ENCODE results near the gene DUOX1.

Gene DUOX1

DNA sequence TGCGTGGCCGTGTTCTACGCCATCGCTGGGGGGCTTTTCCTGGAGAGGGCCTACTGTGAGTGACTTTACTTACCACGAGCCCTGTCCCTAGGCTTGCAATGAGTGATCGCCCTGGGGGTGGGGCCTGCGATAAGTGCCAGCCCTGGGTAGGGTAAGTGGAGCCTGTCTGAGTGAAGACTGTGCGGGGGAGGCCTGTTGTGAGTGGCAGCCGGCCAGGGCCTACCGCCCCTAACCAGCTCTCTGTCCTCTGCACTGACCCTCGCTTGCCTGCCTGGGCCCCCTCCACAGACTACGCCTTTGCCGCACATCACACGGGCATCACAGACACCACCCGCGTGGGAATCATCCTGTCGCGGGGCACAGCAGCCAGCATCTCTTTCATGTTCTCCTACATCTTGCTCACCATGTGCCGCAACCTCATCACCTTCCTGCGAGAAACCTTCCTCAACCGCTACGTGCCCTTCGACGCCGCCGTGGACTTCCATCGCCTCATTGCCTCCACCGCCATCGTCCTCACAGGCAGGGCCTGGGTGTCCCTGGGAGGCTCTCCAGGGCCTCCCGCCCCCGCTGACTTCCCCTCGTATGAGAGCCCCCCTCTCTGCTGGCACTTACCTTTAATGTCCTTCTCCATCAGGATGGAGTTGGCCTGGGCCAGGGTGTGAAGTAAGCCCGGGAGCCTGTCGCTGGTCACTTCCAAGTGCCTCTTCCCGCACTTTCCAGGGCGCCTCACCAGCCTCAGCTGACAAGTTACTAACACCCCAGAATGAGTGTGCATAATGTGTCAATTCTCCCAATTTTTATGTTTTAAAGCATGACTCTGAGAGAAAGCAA lies 22.4 kb downstream of the DUOX1 start:
- Histone ChIP-seq H3K4me1 (ENCODE audit: control insufficient read depth in 2 of 2, insufficient read depth in 2 of 2, low read length in 2 of 2) (no peaks in the 10 kb centered on the region), H3K36me3 (ENCODE audit: control insufficient read depth in 2 of 2, insufficient read depth in 2 of 2, low read length in 2 of 2) (no peaks in the 10 kb centered on the region), H3K9me3 (ENCODE audit: control insufficient read depth in 2 of 2, low read length in 2 of 2) (no peaks in the 10 kb centered on the region), H3K9ac (ENCODE audit: low read depth in 1 of 2, low read length in 2 of 2) (no peak overlapping the region), H3K27ac (ENCODE audit: low read depth in 2 of 2, low read length in 2 of 2) (no peak overlapping the region), H3K27me3 (ENCODE audit: control insufficient read depth in 2 of 2, insufficient read depth in 2 of 2, low read length in 2 of 2) (no peaks in the 10 kb centered on the region), H3K4me3 (ENCODE audit: low read length in 2 of 2) (no peak overlapping the region)

DNA sequence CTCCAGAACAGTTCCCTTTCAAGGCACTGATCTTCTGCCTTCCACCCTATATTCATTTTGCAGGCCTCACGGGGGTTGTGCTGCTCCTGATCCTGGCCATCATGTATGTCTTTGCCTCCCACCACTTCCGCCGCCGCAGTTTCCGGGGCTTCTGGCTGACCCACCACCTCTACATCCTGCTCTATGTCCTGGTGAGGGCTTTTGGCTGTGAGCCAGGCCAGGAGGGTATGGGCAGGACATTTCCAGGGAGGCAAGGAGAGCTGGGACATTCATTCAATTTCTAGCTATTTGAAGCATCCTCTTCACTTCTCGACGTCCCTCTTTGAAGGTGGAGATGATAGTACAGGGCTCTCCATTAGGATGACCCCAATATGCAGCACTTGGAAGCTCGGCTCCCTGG lies 25.9 kb downstream of the DUOX1 start:
- Histone ChIP-seq H3K9ac (ENCODE audit: low read depth in 1 of 2, low read length in 2 of 2) (no peak overlapping the region), H3K9me3 (ENCODE audit: control insufficient read depth in 2 of 2, low read length in 2 of 2) (no peaks in the 10 kb centered on the region), H3K27ac (ENCODE audit: low read depth in 2 of 2, low read length in 2 of 2) (no peak overlapping the region), H3K4me1 (ENCODE audit: control insufficient read depth in 2 of 2, insufficient read depth in 2 of 2, low read length in 2 of 2) (no peaks in the 10 kb centered on the region), H3K4me3 (ENCODE audit: low read length in 2 of 2) (no peak overlapping the region), H3K27me3 (ENCODE audit: control insufficient read depth in 2 of 2, insufficient read depth in 2 of 2, low read length in 2 of 2) (no peaks in the 10 kb centered on the region), H3K36me3 (ENCODE audit: control insufficient read depth in 2 of 2, insufficient read depth in 2 of 2, low read length in 2 of 2) (no peaks in the 10 kb centered on the region)

DNA sequence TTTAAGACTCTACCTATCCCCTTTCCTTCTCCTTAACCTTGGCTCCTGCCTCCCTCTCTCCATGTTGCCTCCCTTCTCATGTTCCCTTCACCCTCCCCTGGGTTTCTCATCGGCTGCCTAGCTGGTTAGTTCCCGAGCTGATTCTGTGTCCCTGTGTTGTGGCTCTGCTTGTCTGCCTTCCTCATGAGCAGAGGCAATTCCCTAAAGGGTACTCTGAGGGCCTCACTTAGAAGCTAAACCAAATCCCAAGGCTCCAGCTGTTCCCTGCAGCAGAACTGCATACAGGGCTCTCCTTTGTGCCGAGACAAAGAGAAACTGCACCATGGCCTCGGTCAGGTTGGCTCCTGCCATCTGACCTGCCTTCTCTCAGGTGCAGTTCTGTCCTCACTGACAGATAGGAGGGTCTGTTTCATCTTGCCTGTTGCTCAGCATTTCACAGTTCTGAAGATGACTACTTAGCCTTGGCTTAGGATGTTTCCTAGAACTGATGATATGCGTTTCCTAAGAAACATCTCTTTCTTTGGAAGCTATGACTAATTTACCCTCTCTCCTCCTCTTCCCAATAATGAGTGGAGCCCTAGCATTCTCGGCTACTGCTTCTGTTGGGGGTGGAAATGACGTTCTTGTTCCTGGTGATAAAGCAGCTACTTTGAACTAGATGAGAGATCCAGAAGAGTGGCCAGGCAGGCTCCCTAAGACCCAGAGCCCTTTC lies 27.1 kb downstream of the DUOX1 start:
- Histone ChIP-seq H3K4me3 (ENCODE audit: low read length in 2 of 2) (no peak overlapping the region), H3K4me1 (ENCODE audit: control insufficient read depth in 2 of 2, insufficient read depth in 2 of 2, low read length in 2 of 2) (no peaks in the 10 kb centered on the region), H3K27ac (ENCODE audit: low read depth in 2 of 2, low read length in 2 of 2) (no peak overlapping the region), H3K27me3 (ENCODE audit: control insufficient read depth in 2 of 2, insufficient read depth in 2 of 2, low read length in 2 of 2) (no peaks in the 10 kb centered on the region), H3K9ac (ENCODE audit: low read depth in 1 of 2, low read length in 2 of 2) (no peak overlapping the region), H3K9me3 (ENCODE audit: control insufficient read depth in 2 of 2, low read length in 2 of 2) (no peaks in the 10 kb centered on the region), H3K36me3 (ENCODE audit: control insufficient read depth in 2 of 2, insufficient read depth in 2 of 2, low read length in 2 of 2) (no peaks in the 10 kb centered on the region)

DNA sequence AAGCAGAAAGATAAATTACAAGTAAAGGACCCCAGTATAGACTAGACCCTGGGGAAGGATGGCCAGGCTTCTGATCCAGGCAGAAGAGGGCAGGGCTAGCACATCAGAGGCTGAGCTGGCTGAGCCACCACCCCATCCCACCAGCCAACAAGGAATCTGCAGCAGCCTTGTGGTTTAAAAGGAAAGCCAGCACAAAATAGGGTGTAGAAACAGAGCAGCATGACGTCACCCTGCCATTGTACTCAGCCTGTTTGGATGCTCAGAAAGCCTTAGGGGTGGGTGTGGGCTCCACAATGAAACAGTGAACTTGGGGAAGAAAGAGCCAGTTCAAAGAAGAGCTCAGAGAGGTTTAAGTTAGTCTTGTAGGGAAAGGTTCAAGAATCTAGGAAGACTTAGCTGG lies 28.2 kb downstream of the DUOX1 start:
- Histone ChIP-seq H3K9me3 (ENCODE audit: control insufficient read depth in 2 of 2, low read length in 2 of 2) (no peaks in the 10 kb centered on the region), H3K4me3 (ENCODE audit: low read length in 2 of 2) (no peak overlapping the region), H3K9ac (ENCODE audit: low read depth in 1 of 2, low read length in 2 of 2) (no peak overlapping the region), H3K27ac (ENCODE audit: low read depth in 2 of 2, low read length in 2 of 2) (no peak overlapping the region), H3K27me3 (ENCODE audit: control insufficient read depth in 2 of 2, insufficient read depth in 2 of 2, low read length in 2 of 2) (no peaks in the 10 kb centered on the region), H3K36me3 (ENCODE audit: control insufficient read depth in 2 of 2, insufficient read depth in 2 of 2, low read length in 2 of 2) (no peaks in the 10 kb centered on the region), H3K4me1 (ENCODE audit: control insufficient read depth in 2 of 2, insufficient read depth in 2 of 2, low read length in 2 of 2) (peaks cover 0 to 4% of the 10 kb centered on the region in 2 donors)

DNA sequence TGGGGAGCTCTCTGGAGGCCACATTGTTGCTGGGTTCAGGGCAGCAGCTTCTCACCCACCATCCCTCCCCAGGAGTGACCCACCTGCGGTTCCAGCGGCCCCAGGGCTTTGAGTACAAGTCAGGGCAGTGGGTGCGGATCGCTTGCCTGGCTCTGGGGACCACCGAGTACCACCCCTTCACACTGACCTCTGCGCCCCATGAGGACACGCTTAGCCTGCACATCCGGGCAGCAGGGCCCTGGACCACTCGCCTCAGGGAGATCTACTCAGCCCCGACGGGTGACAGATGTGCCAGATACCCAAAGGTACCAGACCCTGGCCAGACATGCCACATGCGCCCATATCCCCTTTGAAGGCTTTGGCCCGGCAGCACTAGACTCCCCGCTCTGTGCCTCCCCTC lies 31.9 kb downstream of the DUOX1 start:
- no peak overlapping the region for H3K9ac ChIP-seq (ENCODE audit: low read depth in 1 of 2, low read length in 2 of 2)
- no peak overlapping the region for H3K4me3 ChIP-seq (ENCODE audit: low read length in 2 of 2)
- no peak overlapping the region for H3K27ac ChIP-seq (ENCODE audit: low read depth in 2 of 2, low read length in 2 of 2)
- no peaks in the 10 kb centered on the region for H3K9me3 ChIP-seq (ENCODE audit: control insufficient read depth in 2 of 2, low read length in 2 of 2)
- peaks cover 2 to 4% of the 10 kb centered on the region in 2 donors for H3K4me1 ChIP-seq (ENCODE audit: control insufficient read depth in 2 of 2, insufficient read depth in 2 of 2, low read length in 2 of 2)
- no peaks in the 10 kb centered on the region for H3K36me3 ChIP-seq (ENCODE audit: control insufficient read depth in 2 of 2, insufficient read depth in 2 of 2, low read length in 2 of 2)
- H3K27me3 ChIP-seq (ENCODE audit: control insufficient read depth in 2 of 2, insufficient read depth in 2 of 2, low read length in 2 of 2): no peaks in the 10 kb centered on the region

DNA sequence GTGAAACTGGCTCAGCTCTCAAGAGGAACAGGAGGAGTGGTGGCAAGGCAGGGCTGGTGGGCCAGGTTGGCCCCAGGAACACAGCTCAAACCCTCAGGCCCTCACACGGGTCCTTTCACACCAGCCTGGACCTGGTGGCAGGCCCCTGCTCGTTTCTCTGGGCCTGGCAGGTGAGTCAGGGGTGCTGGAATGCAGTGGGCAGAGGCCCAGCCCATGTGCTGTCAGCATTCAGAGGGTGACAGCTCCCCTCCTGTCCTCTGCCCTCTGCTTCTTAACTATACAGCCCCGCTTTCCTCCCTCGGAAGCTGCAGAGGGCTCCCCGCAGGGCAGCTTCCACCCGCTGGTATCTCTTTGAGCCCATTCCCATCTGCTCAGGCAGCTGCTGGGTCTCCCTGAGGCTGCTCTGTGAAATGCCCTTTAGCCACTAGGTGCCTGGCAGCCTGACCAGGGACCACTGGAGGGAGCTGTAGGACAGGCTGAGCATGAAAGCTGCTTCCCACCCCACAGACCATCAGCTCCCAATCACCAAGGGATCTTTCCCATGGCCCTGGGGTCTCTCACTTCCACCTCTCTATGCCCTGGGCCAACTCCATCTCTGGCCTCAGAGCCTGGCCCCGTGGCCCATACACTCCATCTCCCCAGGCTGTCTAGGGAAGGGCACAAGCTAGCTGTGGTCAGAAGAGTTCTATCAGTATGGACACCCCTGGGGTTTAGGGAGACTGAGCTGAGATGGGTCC lies 33.1 kb downstream of the DUOX1 start:
- H3K4me3 ChIP-seq (ENCODE audit: low read length in 2 of 2): no peak overlapping the region
- peaks cover 2 to 4% of the 10 kb centered on the region in 2 donors for H3K4me1 ChIP-seq (ENCODE audit: control insufficient read depth in 2 of 2, insufficient read depth in 2 of 2, low read length in 2 of 2)
- no peak overlapping the region for H3K27ac ChIP-seq (ENCODE audit: low read depth in 2 of 2, low read length in 2 of 2)
- H3K36me3 ChIP-seq (ENCODE audit: control insufficient read depth in 2 of 2, insufficient read depth in 2 of 2, low read length in 2 of 2): no peaks in the 10 kb centered on the region
- no peaks in the 10 kb centered on the region for H3K9me3 ChIP-seq (ENCODE audit: control insufficient read depth in 2 of 2, low read length in 2 of 2)
- H3K27me3 ChIP-seq (ENCODE audit: control insufficient read depth in 2 of 2, insufficient read depth in 2 of 2, low read length in 2 of 2): no peaks in the 10 kb centered on the region
- no peak overlapping the region for H3K9ac ChIP-seq (ENCODE audit: low read depth in 1 of 2, low read length in 2 of 2)

DNA sequence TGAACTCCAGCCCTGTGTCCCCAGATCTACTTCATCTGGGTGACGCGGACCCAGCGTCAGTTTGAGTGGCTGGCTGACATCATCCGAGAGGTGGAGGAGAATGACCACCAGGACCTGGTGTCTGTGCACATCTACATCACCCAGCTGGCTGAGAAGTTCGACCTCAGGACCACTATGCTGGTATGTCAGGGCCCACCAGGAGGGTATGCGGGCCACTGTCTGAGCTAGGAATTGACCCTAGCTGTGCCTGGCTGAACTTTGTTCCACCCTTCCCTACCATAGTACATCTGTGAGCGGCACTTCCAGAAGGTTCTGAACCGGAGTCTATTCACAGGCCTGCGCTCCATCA lies 33.7 kb downstream of the DUOX1 start:
- Histone ChIP-seq H3K9me3 (ENCODE audit: control insufficient read depth in 2 of 2, low read length in 2 of 2) (no peaks in the 10 kb centered on the region), H3K4me1 (ENCODE audit: control insufficient read depth in 2 of 2, insufficient read depth in 2 of 2, low read length in 2 of 2) (peaks cover 2 to 4% of the 10 kb centered on the region in 2 donors), H3K9ac (ENCODE audit: low read depth in 1 of 2, low read length in 2 of 2) (no peak overlapping the region), H3K27me3 (ENCODE audit: control insufficient read depth in 2 of 2, insufficient read depth in 2 of 2, low read length in 2 of 2) (no peaks in the 10 kb centered on the region), H3K36me3 (ENCODE audit: control insufficient read depth in 2 of 2, insufficient read depth in 2 of 2, low read length in 2 of 2) (no peaks in the 10 kb centered on the region), H3K27ac (ENCODE audit: low read depth in 2 of 2, low read length in 2 of 2) (no peak overlapping the region), H3K4me3 (ENCODE audit: low read length in 2 of 2) (no peak overlapping the region)

DNA sequence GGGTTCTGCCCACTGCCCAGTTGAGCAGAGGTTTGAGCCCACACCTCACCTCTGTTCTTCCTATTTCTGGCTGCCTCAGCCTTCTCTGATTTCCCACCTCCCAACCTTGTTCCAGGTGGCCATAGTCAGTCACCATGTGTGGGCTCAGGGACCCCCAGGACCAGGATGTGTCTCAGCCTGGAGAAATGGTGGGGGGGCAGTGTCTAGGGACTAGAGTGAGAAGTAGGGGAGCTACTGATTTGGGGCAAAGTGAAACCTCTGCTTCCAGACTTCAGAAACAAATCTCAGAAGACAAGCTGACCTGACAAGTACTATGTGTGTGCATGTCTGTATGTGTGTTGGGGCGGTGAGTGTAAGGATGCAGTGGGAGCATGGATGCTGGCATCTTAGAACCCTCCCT lies 35.1 kb downstream of the DUOX1 start:
- H3K4me3 ChIP-seq (ENCODE audit: low read length in 2 of 2): no peak overlapping the region
- H3K9me3 ChIP-seq (ENCODE audit: control insufficient read depth in 2 of 2, low read length in 2 of 2): no peaks in the 10 kb centered on the region
- no peaks in the 10 kb centered on the region for H3K27me3 ChIP-seq (ENCODE audit: control insufficient read depth in 2 of 2, insufficient read depth in 2 of 2, low read length in 2 of 2)
- no peaks in the 10 kb centered on the region for H3K36me3 ChIP-seq (ENCODE audit: control insufficient read depth in 2 of 2, insufficient read depth in 2 of 2, low read length in 2 of 2)
- no peak overlapping the region for H3K9ac ChIP-seq (ENCODE audit: low read depth in 1 of 2, low read length in 2 of 2)
- H3K4me1 ChIP-seq (ENCODE audit: control insufficient read depth in 2 of 2, insufficient read depth in 2 of 2, low read length in 2 of 2): peaks cover 2 to 4% of the 10 kb centered on the region in 2 donors
- H3K27ac ChIP-seq (ENCODE audit: low read depth in 2 of 2, low read length in 2 of 2): no peak overlapping the region

DNA sequence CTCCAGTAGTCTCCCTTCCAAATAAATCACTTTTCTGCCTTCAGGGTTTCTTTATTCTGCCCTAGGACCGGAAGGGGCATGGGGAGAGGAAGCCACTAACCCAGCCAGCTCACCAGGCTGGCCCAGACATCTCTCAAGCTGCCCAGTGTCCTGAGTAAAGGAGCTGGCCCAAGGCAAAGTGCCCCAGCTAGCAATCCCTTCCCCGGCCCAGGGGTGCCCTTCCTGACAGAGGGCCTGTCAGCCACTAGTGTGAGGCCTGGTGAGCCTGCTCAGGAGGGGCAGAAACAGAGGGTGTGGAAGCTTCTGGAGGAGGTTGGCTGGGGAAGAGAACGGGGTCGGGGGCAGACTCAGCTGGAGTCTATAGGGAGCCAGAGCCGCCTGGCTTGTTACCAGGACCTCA lies 35.7 kb downstream of the DUOX1 start:
- no peak overlapping the region for H3K27ac ChIP-seq (ENCODE audit: low read depth in 2 of 2, low read length in 2 of 2)
- no peaks in the 10 kb centered on the region for H3K9me3 ChIP-seq (ENCODE audit: control insufficient read depth in 2 of 2, low read length in 2 of 2)
- no peaks in the 10 kb centered on the region for H3K36me3 ChIP-seq (ENCODE audit: control insufficient read depth in 2 of 2, insufficient read depth in 2 of 2, low read length in 2 of 2)
- H3K4me1 ChIP-seq (ENCODE audit: control insufficient read depth in 2 of 2, insufficient read depth in 2 of 2, low read length in 2 of 2): peaks cover 2 to 4% of the 10 kb centered on the region in 2 donors
- no peak overlapping the region for H3K4me3 ChIP-seq (ENCODE audit: low read length in 2 of 2)
- no peak overlapping the region for H3K9ac ChIP-seq (ENCODE audit: low read depth in 1 of 2, low read length in 2 of 2)
- no peaks in the 10 kb centered on the region for H3K27me3 ChIP-seq (ENCODE audit: control insufficient read depth in 2 of 2, insufficient read depth in 2 of 2, low read length in 2 of 2)

Data from mucosa of rectum (tissue), 2 donors.